ENCODE measurements around the gene ATP8A2.

The ATP8A2 gene

DNA sequence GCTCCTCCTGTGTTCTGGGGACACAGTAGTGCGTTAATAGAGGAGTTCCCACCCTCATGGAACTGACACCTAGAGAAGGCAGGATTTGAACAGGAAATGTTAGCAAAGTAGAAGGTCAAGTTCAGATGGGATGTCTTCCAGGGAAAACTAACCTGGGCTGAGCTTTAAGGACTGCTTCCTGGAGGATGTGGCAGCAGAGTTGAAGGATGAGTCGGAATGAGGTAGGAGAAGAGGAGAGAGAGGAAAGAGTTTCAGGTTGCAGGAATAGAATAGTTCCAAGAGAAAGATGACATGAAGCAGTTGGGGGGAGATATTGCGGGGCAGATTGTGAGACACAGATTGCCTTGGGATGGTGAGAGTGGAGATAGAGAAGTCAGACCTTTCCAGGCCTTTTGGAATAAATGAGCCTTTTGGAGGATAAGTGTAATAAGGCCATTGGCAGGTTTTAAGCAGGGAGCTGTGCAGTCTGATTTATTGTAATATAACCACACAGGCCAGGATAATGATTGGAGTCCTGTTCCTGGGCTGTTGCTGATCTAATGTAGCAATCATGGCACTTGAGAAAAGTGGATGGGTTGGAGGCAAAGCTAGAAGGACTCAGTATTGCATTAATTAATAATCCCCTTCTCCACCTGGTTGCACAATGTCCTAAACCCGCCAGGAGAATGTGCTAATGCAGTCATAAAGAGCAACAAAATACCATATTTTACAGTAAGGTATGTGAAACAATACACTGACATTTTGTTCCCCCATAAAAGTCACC, 474.6 kb downstream of the ATP8A2 start:
- Mint-ChIP-seq H3K27me3 (ENCODE audit: low read depth, poor library complexity) (peaks cover 15% of the 10 kb centered on the region), H3K36me3 (ENCODE audit: low read depth) (no peaks in the 10 kb centered on the region), H3K4me1 (peaks cover 66% of the 10 kb centered on the region), H3K4me3 (no peak overlapping the region), H3K27ac (peak overlapping the region; percentile 49), H3K9me3 (peaks cover 4% of the 10 kb centered on the region)
- no peak for DNase-seq
- TF ChIP-seq, protein P1, sequence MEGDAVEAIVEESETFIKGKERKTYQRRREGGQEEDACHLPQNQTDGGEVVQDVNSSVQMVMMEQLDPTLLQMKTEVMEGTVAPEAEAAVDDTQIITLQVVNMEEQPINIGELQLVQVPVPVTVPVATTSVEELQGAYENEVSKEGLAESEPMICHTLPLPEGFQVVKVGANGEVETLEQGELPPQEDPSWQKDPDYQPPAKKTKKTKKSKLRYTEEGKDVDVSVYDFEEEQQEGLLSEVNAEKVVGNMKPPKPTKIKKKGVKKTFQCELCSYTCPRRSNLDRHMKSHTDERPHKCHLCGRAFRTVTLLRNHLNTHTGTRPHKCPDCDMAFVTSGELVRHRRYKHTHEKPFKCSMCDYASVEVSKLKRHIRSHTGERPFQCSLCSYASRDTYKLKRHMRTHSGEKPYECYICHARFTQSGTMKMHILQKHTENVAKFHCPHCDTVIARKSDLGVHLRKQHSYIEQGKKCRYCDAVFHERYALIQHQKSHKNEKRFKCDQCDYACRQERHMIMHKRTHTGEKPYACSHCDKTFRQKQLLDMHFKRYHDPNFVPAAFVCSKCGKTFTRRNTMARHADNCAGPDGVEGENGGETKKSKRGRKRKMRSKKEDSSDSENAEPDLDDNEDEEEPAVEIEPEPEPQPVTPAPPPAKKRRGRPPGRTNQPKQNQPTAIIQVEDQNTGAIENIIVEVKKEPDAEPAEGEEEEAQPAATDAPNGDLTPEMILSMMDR (IDR thresholded peaks at IDR 0.05) = no peak

DNA sequence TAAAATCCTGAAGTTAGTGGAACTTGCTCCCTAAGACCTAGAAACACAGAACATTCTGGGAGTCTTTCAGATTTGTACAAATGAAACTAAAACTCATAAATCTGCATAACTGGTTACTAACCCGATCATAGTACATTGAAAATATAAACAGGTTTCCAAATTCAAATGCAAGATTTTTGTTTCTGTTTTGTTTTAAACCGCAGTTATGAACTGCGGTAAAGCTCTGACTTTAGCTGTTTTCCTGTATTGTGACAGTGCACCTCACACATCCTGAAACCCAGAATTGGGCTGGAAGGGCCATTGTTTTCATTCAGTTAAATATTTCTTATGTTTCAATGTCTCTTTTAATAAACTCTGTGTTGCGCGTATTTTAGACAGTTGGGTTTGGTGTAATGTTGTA, 475.4 kb downstream of the ATP8A2 start:
- no peak for DNase-seq
- TF ChIP-seq, protein P1 (IDR thresholded peaks at IDR 0.05) = no peak
- H3K36me3 Mint-ChIP-seq (ENCODE audit: low read depth) = no peaks in the 10 kb centered on the region
- peaks cover 63% of the 10 kb centered on the region for H3K4me1 Mint-ChIP-seq
- peak overlapping the region; percentile 21 for H3K27ac Mint-ChIP-seq
- H3K9me3 Mint-ChIP-seq = no peaks in the 10 kb centered on the region
- peaks cover 15% of the 10 kb centered on the region for H3K27me3 Mint-ChIP-seq (ENCODE audit: low read depth, poor library complexity)
- no peak overlapping the region for H3K4me3 Mint-ChIP-seq

DNA sequence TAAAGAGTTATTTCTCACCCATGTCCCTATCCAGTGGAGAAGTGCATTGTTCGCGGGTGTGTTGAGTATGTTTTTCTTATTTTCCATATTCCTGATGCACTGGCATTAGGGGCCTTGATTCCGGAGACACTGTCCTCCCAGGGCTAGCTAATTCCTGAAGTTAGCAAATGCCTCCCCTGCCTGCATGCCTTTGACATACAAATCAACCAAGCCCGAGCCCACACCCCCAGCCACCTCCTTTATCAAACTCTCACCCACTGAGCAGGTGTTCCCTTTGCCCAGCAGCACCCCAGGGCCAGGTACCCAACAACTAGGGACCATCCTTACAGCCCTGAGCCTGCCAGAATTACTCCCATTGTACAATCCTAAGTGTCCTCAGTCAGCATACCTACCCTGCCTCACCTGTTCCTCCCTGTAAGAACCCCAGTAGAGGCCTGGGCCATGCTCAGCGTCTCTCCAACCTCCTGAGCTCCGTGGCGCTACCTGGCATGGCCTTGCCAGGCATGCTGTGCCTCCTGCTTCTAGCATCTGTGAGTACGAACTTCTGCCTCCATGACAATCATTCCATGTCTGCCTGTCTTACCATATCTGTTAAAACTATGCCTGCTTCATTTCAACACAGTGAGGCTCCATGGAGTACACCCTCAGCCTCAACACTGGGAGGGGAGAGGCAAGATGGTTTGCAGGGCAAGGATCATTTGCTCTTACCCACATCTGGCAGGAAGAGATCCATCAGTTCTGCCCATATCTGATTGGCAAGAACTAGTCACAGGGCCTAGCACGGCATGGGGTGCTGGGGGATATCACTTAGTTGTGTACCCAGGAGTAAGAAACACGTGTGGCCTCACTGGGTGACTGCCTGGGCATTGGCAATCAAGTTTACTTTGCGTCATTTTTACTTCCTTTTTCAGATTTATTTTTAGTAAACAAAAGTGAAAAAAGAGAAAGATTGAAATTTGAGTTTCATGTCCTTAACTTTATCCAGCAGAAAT, 476.2 kb downstream of the ATP8A2 start:
- Mint-ChIP-seq H3K27me3 (ENCODE audit: low read depth, poor library complexity) (peaks cover 15% of the 10 kb centered on the region), H3K4me1 (peaks cover 64% of the 10 kb centered on the region), H3K9me3 (no peaks in the 10 kb centered on the region), H3K4me3 (no peak overlapping the region), H3K36me3 (ENCODE audit: low read depth) (no peaks in the 10 kb centered on the region), H3K27ac (peak overlapping the region; percentile 58)
- DNase-seq = no peak
- TF ChIP-seq, protein P1 (IDR thresholded peaks at IDR 0.05) = no peak

DNA sequence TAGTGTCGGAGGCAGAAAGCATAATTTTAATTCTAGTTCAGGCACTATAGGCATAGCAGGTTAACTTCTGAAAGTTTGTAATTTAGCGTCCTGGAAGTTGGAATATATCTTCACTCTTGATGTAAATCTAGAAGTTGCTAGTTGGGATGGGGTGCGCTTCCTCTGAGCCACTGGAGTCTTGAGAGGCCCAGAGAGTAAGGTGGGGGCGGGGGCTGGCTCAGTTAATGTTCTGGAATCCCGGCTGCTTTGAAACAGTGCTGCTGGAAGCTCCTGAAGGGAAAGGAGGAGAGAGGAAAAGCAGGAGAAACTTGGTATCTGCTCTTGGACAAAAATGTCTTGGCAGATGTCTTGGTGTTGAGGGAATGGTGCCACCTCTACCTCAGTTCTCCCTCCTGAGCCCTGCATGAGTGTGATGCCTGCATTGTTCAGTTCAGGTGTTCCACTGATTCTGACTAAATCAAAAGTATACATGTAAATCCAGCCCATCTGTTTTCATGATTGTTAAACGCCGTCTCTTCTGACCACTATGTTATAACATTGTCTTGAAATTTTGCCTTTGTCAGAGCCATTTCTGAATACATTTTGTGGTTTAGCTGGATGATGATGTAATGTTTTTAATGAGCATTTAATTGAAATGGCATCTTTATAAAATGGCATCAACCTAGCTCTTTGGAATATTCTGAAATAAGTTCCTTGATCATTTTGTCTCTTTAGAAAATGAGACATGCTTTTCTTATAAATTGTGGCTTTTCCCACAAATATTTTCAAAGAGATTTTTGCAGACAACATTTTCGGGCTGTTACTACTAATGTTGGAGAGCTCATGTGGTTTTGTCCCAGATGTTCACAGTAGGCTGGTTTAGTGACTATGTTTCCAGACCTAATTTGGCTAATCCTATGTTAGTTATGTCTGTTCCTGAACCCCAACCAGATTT, 477.3 kb downstream of the ATP8A2 start:
- no peaks in the 10 kb centered on the region for H3K9me3 Mint-ChIP-seq
- peak overlapping the region; percentile 86 for H3K27ac Mint-ChIP-seq
- peaks cover 66% of the 10 kb centered on the region for H3K4me1 Mint-ChIP-seq
- H3K4me3 Mint-ChIP-seq = peak overlapping the region; percentile 24
- peak; percentile 41 for DNase-seq
- TF ChIP-seq, protein P1 (IDR thresholded peaks at IDR 0.05) = no peak
- peaks cover 15% of the 10 kb centered on the region for H3K27me3 Mint-ChIP-seq (ENCODE audit: low read depth, poor library complexity)
- no peaks in the 10 kb centered on the region for H3K36me3 Mint-ChIP-seq (ENCODE audit: low read depth)

DNA sequence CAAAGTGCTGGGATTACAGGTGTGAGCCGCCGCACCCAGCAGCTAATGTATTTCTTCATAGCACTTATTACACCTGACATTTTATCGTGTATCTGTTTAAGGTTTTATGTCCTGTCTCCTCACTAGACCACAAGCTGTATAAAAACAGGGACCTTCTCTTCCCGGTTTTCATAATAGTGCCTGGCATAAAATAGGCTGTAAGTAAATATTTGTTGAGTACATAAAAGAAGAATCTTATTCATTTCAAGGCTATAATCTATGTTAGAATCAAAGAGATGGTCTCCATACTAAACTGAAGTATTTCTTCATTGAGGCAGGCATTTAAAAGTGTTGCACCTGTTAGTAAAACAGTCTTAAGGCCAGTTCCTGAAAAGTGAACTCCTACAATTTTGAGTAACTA, 486.1 kb downstream of the ATP8A2 start:
- no peak for DNase-seq
- H3K36me3 Mint-ChIP-seq (ENCODE audit: low read depth) = no peaks in the 10 kb centered on the region
- TF ChIP-seq, protein P1 (IDR thresholded peaks at IDR 0.05) = no peak
- peaks cover 7% of the 10 kb centered on the region for H3K27me3 Mint-ChIP-seq (ENCODE audit: low read depth, poor library complexity)
- no peak overlapping the region for H3K4me3 Mint-ChIP-seq
- peaks cover 62% of the 10 kb centered on the region for H3K4me1 Mint-ChIP-seq
- no peak overlapping the region for H3K27ac Mint-ChIP-seq
- H3K9me3 Mint-ChIP-seq = no peaks in the 10 kb centered on the region

Measured in nephron progenitor cell (in vitro differentiated cells).